B cell (primary cell): Measurements from ENCODE around the gene ADAMTS8. TPM values are rescaled to one million over a fixed set of nuclear protein-coding genes. Genes with fewer than 3 reads are reported as not detected.

ENCODE experiments used
- ATAC-seq: fragments of 200-7000 bp; cut with Tn5 transposase; one replicate; pipeline ENCODE4 v1.10.0; 2021; ENCODE audit warnings: low read depth, mild to moderate bottlenecking, moderate number of reproducible peaks, moderate library complexity
- CTCF ChIA-PET: fragments of 350-600 bp; sonication (Branson Sonifier 250); formaldehyde crosslinking; loops from one replicate; lab custom pipeline; 2021; ENCODE audit warnings: antibody characterized with exemption, inconsistent platforms; lab: Charles Lee
- POLR2A ChIA-PET: fragments of 350-600 bp; sonication (Branson Sonifier 250); formaldehyde crosslinking; loops from one replicate; lab custom pipeline; 2021; ENCODE audit warnings: antibody characterized with exemption; lab: Charles Lee
- DNase-seq: peaks from one replicate; pipeline ENCODE4 v3.0.0; 2013
- H2AFZ ChIP-seq: 2 replicates; pipeline ENCODE4 v1.6.1; 2012; ENCODE audit warnings: mild to moderate bottlenecking, low read depth, low read length; ENCODE audit not compliant: insufficient read depth, poor library complexity, severe bottlenecking
- H3K27ac ChIP-seq, 2 donors: 1 replicate in 1 of 2; 2 replicates in 1 of 2; pipeline ENCODE4 v1.5.1; 2012 to 2013; ENCODE audit warnings: low read length in 2 of 2, mild to moderate bottlenecking in 2 of 2, moderate library complexity in 1 of 2
- H3K27me3 ChIP-seq, 4 experiments: fragments of 200-600 bp in 1 of 4; sonication (generic) in 1 of 4; replicated peaks in 1 of 4; 1 replicate in 2 of 4; 2 replicates in 2 of 4; pipeline versions ENCODE4 v1.6.1 to v1.7.0; 2013 to 2016; ENCODE audit warnings: low read length in 3 of 4, mild to moderate bottlenecking in 2 of 4, mixed read lengths in 1 of 4, moderate library complexity in 1 of 4; ENCODE audit not compliant: insufficient read depth in 4 of 4, control insufficient read depth in 3 of 4; ENCODE audit errors: control extremely low read depth in 1 of 4
- H3K36me3 ChIP-seq, 2 experiments: replicated peaks in 1 of 2; 1 replicate in 1 of 2; 2 replicates in 1 of 2; pipeline versions ENCODE4 v1.6.1 to v1.7.1; 2013; ENCODE audit warnings: low read length in 1 of 2; ENCODE audit not compliant: insufficient read depth in 2 of 2, control insufficient read depth in 1 of 2; ENCODE audit errors: control extremely low read depth in 1 of 2, extremely low read depth in 1 of 2
- H3K4me1 ChIP-seq, 2 donors: fragments of 200-600 bp in 1 of 2; sonication (generic) in 1 of 2; 1 replicate in 1 of 2; 2 replicates in 1 of 2; pipeline versions ENCODE4 v1.5.1 to v1.6.1; 2013 to 2017; ENCODE audit warnings: low read length in 2 of 2; ENCODE audit not compliant: control insufficient read depth in 2 of 2, insufficient read depth in 2 of 2
- H3K4me2 ChIP-seq: replicated peaks from 2 replicates; pipeline ENCODE3; 2012; ENCODE audit warnings: mild to moderate bottlenecking, low read depth, low read length; ENCODE audit not compliant: poor library complexity, severe bottlenecking
- H3K4me3 ChIP-seq, 5 experiments: fragments of 200-600 bp in 1 of 5; sonication (generic) in 1 of 5; 1 replicate in 3 of 5; 2 replicates in 2 of 5; pipeline versions ENCODE4 v1.5.1 to v1.7.0; 2011 to 2016; ENCODE audit warnings: low read length in 4 of 5, mild to moderate bottlenecking in 4 of 5, low read depth in 2 of 5, control low read depth in 1 of 5, moderate library complexity in 1 of 5; ENCODE audit not compliant: insufficient read depth in 1 of 5; ENCODE audit errors: control extremely low read depth in 1 of 5, extremely low read depth in 1 of 5
- H3K79me2 ChIP-seq: fragments of 200-600 bp; sonication (generic); one replicate; pipeline ENCODE4 v1.6.0; 2016; ENCODE audit warnings: low read length; ENCODE audit not compliant: control insufficient read depth, insufficient read depth
- H3K9ac ChIP-seq: fragments of 200-600 bp; sonication (generic); 2 replicates; pipeline ENCODE4 v1.6.1; 2017; ENCODE audit warnings: mild to moderate bottlenecking, low read length, moderate library complexity
- H3K9me3 ChIP-seq, 3 donors: one replicate each; pipeline versions ENCODE4 v1.6.1 to v1.7.1; 2013; ENCODE audit warnings: low read length in 2 of 3; ENCODE audit not compliant: control insufficient read depth in 2 of 3, insufficient read depth in 1 of 3; ENCODE audit errors: control extremely low read depth in 1 of 3
- H4K20me1 ChIP-seq: 2 replicates; pipeline ENCODE4 v1.6.0; 2012; ENCODE audit warnings: mild to moderate bottlenecking, low read length; ENCODE audit not compliant: insufficient read depth, control insufficient read depth, poor library complexity, severe bottlenecking
- H3K27ac Mint-ChIP-seq: one replicate; pipeline ENCODE4 v1.8.0; 2021; ENCODE audit warnings: mixed read lengths
- H3K27me3 Mint-ChIP-seq: one replicate; pipeline ENCODE4 v1.8.0; 2021; ENCODE audit warnings: mixed read lengths
- H3K4me1 Mint-ChIP-seq: one replicate; pipeline ENCODE4 v1.8.0; 2021; ENCODE audit warnings: mixed read lengths
- H3K4me3 Mint-ChIP-seq: one replicate; pipeline ENCODE4 v1.8.0; 2021; ENCODE audit warnings: mixed read lengths
- H3K9me3 Mint-ChIP-seq: one replicate; pipeline ENCODE4 v1.8.0; 2022; ENCODE audit warnings: mixed read lengths; ENCODE audit not compliant: insufficient read depth
- EZH2 ChIP-seq: IDR thresholded peaks from 2 replicates; pipeline ENCODE4 v1.6.1; 2012; ENCODE audit warnings: borderline replicate concordance, low read depth, mild to moderate bottlenecking, moderate library complexity, low read length; ENCODE audit not compliant: insufficient read depth, poor library complexity, severe bottlenecking
- WGBS: methylation state at CpG from one replicate; pipeline ENCODE4 v1.1.5; 2013; ENCODE audit warnings: missing lambda C conversion rate; ENCODE audit not compliant: insufficient coverage; 5-methylcytosine and 5-hydroxymethylcytosine counted together
- intact Hi-C: fragments of 100-400 bp; cut with micrococcal nuclease; formaldehyde crosslinking; loops from one replicate; pipeline ENCODE4 v1.10.0; 2022
- polyA plus RNA-seq: library from polyadenylated mRNA; depleted of rRNA; stranded (reverse); fragments of >200 nt; gene quantifications from 2 replicates; pipeline ENCODE4 v1.2.3, GENCODE V29; 2012
- total RNA-seq, 2 donors: library from RNA; stranded (reverse); fragments of 120-200 nt in 1 of 2; gene quantifications; 1 replicate in 1 of 2; 2 replicates in 1 of 2; pipeline versions ENCODE4 v1.2.3 to v1.2.4, GENCODE V29; 2013 to 2022
- TF ChIP-seq, protein P1 (sequence below): fragments of 200-600 bp; IDR thresholded peaks from one replicate; pipeline ENCODE4 v1.8.0; 2022; ENCODE audit warnings: antibody characterized with exemption, mild to moderate bottlenecking

The ADAMTS8 gene
- total and polyA plus RNA-seq, 2 donors (not counting 1 experiment from before 2014, with no cell fraction given) = not detected

DNA sequence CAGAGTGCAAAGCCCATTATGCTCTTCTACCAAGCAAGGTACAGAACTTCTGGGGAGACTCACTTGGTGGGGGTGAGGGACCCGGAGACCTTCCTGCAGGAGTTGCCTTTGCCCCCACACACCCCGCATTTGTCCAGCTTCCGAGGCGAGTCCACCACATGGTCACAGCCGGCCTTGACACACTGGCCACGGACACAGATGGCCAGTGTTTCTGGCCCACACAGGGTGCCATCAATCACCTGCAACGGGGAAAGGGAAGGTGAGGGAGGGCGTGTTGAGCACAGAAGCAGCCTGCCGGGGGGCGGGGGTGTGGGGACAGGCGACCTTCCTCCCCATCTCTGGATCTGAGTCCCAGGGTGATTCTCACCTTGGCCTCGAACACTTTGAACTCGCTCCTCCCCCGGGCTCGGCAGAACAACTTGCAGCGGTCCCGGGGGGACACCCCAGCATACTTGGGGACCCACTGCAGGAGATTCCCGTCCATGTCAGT is 20.0 kb downstream of the ADAMTS8 start:
- no peak for DNase-seq
- Histone ChIP-seq H3K27me3 (peaks cover 0 to 13% (median 0%) of the 10 kb centered on the region in 4 experiments), H3K4me1 (no peaks in the 10 kb centered on the region), H3K4me2 (no peak overlapping the region), H3K9me3 (no peaks in the 10 kb centered on the region), H2AFZ (no peak overlapping the region), H3K79me2 (no peaks in the 10 kb centered on the region), H3K27ac (no peak overlapping the region), H3K36me3 (no peaks in the 10 kb centered on the region), H3K9ac (no peak overlapping the region), H3K4me3 (no peak overlapping the region), H4K20me1 (no peaks in the 10 kb centered on the region)
- WGBS = 84% methylated on average over 17 of the region's 18 CpGs
- POLR2A ChIA-PET = no interaction called here
- ATAC-seq = no peak
- Mint-ChIP-seq H3K4me3 (no peak overlapping the region), H3K4me1 (no peaks in the 10 kb centered on the region), H3K27ac (no peak overlapping the region), H3K9me3 (no peaks in the 10 kb centered on the region), H3K27me3 (peaks cover 29% of the 10 kb centered on the region)
- intact Hi-C loops = no loop called here
- TF ChIP-seq, protein P1, sequence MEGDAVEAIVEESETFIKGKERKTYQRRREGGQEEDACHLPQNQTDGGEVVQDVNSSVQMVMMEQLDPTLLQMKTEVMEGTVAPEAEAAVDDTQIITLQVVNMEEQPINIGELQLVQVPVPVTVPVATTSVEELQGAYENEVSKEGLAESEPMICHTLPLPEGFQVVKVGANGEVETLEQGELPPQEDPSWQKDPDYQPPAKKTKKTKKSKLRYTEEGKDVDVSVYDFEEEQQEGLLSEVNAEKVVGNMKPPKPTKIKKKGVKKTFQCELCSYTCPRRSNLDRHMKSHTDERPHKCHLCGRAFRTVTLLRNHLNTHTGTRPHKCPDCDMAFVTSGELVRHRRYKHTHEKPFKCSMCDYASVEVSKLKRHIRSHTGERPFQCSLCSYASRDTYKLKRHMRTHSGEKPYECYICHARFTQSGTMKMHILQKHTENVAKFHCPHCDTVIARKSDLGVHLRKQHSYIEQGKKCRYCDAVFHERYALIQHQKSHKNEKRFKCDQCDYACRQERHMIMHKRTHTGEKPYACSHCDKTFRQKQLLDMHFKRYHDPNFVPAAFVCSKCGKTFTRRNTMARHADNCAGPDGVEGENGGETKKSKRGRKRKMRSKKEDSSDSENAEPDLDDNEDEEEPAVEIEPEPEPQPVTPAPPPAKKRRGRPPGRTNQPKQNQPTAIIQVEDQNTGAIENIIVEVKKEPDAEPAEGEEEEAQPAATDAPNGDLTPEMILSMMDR = no peak
- no peak for TF ChIP-seq EZH2
- CTCF ChIA-PET = interaction anchor here (1.6 kb wide), 1 partner anchor 24 kb away, joined by 3 read pairs; no protein-coding TSS in a partner anchor

DNA sequence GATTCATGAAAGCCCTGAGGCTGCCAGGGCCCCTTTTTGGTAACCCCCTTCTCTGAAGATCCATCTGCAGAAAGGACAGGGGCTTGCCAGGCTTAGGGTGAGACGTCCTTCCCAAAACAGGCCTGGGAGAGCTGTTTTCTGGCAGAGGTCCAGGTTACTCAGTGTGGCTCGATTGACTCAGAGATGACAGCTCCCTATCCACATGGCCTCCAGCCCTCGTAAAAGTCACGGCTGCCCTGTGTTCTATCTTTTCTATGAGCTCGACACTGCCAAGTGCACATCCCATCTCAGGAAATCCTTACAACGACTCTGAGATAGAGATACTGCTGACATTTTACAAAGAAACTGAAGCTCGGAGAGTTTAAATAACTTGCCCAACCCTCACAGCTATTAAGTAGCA is 20.4 kb downstream of the ADAMTS8 start:
- DNase-seq (no peak), ATAC-seq (no peak)
- Histone ChIP-seq H3K27me3 (peaks cover 0 to 18% (median 0%) of the 10 kb centered on the region in 4 experiments), H3K4me1 (no peaks in the 10 kb centered on the region), H3K9me3 (peaks cover 0 to 3% (median 0%) of the 10 kb centered on the region in 3 donors), H3K4me3 (no peak overlapping the region), H3K27ac (no peak overlapping the region), H3K9ac (no peak overlapping the region), H3K79me2 (no peaks in the 10 kb centered on the region), H3K4me2 (no peak overlapping the region), H2AFZ (no peak overlapping the region), H4K20me1 (no peaks in the 10 kb centered on the region), H3K36me3 (no peaks in the 10 kb centered on the region)
- Mint-ChIP-seq H3K27ac (no peak overlapping the region), H3K9me3 (no peaks in the 10 kb centered on the region), H3K4me1 (no peaks in the 10 kb centered on the region), H3K27me3 (peaks cover 34% of the 10 kb centered on the region), H3K4me3 (no peak overlapping the region)
- CTCF ChIA-PET = no interaction called here
- WGBS = 86% methylated on average over 7 of the region's 7 CpGs
- POLR2A ChIA-PET = no interaction called here
- intact Hi-C loops = no loop called here
- TF ChIP-seq, protein P1 = no peak
- TF ChIP-seq EZH2 = no peak
